Choroid plexus epithelial cell (primary cell): ENCODE results near the gene KIRREL1.

Experiments
- DNase-seq: peaks from one replicate; pipeline ENCODE4 v3.0.0-alpha.2; 2010; ENCODE audit warnings: low read depth
- H3K4me3 ChIP-seq: 2 replicates; pipeline ENCODE4 v1.5.1; 2011; ENCODE audit warnings: low read depth, mild to moderate bottlenecking, control low read depth, low read length, moderate library complexity
- TF ChIP-seq, protein P1 (sequence below): conservative IDR thresholded peaks from 2 replicates; pipeline ENCODE4 v1.5.1; 2011; ENCODE audit warnings: low read depth, mild to moderate bottlenecking, control low read depth, inconsistent platforms, low read length, moderate library complexity

The KIRREL1 gene

DNA sequence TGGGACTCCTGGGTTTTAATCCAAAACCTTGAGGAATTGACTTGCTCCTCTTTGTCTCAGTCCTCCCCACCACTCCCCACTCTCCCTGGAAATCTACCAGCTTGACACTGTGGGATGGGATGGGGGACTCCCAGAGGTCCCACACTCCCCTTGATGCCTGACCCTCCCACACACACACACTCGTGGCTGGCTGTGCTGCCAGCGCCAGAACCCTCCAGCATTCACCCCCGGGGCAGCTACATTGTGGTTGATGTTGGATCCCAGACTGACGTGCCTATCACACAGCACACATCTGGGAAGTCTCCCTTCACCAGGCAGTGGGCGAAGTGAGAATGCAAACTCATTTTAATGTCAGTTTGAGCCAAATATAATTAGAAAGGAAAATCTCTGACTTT lies 10.0 kb downstream of the KIRREL1 start:
- no peak for DNase-seq
- TF ChIP-seq, protein P1, sequence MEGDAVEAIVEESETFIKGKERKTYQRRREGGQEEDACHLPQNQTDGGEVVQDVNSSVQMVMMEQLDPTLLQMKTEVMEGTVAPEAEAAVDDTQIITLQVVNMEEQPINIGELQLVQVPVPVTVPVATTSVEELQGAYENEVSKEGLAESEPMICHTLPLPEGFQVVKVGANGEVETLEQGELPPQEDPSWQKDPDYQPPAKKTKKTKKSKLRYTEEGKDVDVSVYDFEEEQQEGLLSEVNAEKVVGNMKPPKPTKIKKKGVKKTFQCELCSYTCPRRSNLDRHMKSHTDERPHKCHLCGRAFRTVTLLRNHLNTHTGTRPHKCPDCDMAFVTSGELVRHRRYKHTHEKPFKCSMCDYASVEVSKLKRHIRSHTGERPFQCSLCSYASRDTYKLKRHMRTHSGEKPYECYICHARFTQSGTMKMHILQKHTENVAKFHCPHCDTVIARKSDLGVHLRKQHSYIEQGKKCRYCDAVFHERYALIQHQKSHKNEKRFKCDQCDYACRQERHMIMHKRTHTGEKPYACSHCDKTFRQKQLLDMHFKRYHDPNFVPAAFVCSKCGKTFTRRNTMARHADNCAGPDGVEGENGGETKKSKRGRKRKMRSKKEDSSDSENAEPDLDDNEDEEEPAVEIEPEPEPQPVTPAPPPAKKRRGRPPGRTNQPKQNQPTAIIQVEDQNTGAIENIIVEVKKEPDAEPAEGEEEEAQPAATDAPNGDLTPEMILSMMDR: no peak
- no peak overlapping the region for H3K4me3 ChIP-seq

DNA sequence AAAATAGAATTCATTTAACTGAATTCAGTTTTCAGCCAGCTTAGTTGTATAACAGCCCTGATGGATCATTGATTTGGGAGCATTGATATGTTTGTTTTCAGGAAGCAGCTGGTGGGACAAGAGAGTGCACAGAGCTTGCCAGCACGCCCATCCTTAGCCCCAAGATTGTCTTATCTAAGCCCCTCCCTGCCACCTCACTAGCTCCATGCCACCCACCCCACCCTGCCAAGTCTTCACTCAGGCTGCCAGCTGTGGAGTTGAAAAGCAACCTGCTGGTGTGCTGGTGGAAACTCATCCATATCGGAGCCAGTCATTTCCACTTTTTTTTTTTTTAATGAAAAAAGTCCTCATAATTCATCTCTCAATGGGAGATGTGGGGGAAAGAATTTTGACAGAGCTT lies 11.8 kb downstream of the KIRREL1 start:
- H3K4me3 ChIP-seq: no peak overlapping the region
- DNase-seq: no peak
- TF ChIP-seq, protein P1: no peak

DNA sequence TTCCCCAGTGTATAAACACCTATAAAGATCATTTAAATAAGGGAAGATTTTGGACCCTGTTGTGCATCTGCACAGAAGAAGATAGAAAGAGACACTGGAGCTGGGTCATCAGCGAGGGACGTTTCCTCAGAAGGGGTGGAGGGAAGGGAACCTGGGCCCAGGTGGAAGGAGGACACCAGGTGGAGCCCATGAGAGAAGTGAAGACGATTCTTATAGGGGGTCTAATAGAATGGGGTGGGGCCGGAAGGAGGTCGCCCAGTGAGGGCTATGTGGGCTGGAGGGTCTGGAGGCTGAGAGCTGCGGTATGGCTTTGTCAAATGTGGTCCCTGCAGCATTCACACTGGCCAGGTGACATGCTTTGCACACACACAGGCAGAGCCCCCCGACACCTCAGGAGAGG lies 13.7 kb downstream of the KIRREL1 start:
- no peak for DNase-seq
- no peak overlapping the region for H3K4me3 ChIP-seq
- TF ChIP-seq, protein P1: no peak

DNA sequence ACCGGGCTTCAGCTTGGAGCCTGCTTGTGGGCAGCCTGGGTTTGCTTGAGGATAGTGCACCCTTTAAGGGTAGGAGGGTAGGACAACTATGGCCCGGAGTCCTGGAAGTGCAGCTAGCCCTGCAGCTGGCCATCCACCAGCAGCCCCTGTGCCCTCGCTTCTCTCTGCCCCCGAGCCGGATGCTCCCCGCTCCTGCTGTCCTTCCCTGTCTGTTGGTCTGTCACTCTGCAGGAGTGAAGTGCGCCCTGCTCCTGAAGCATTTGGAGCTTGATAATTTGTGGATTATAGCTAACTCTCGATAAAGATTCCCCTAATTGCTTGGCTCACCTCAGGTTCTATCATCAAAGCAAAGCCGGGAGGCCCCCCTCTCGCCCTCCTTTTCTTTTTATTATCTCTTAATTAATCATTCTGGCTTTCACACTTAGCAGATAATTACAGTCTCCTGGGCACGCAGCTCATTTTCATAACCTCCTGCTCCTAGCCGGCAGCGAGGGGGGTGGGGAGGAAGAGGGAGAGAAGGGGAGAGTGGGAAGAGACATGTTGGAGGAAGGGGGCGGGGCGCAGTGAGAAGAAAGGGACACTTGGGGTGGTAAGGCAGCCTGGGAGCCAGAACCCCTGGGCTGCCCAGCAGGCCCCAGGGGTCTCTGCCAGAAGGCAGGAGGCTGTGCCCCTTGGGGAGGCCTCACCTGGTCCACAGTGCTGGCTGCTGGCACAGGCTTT lies 14.4 kb downstream of the KIRREL1 start:
- TF ChIP-seq, protein P1: no peak
- DNase-seq: no peak
- H3K4me3 ChIP-seq: no peak overlapping the region

DNA sequence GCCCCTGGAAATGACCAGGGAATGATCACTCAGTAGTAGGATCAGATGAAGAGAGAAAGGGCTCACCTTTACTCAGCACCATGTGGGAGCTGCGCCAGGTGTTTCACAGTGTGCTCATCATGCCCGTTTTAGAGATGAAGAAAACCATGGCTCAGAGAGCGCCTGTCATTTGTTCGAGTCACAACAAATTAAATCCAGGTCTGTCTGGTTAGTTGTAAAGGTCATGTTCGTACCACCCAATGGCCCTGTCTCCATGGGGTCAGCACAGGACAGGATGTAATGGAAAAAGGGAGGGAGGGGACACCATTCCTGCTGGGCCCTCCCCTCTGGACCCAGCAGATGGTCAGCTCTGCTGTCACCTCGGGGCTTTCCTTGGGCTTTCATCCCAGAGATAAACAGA lies 15.2 kb downstream of the KIRREL1 start:
- TF ChIP-seq, protein P1: no peak
- no peak for DNase-seq
- H3K4me3 ChIP-seq: no peak overlapping the region

DNA sequence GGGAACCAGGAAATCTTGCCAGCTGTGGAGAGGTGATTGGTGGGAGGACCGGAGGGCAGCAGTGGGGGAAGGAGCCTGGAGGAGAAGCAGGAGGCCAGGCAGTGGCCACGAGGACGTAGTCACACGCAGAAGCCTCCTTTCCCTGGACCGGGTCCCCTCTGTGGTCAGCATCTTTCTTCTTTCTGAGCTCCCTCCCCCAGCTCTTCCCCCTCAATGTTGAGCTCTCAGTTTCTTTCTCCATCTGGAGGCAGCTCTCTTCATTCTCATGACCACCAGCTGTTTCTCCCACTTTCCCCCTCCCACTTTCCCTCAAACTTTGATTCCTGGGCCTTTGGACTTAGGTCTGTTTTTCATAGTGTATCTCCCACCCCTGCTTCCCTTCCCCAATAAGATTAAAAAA lies 18.3 kb downstream of the KIRREL1 start:
- H3K4me3 ChIP-seq: no peak overlapping the region
- TF ChIP-seq, protein P1: no peak
- DNase-seq: peak; percentile 52
